Measurements from ENCODE around the gene IFNL4.
"Not testable (repeated sequence)": the region's sequence is repeated elsewhere in the genome, so short reads cannot be mapped to it uniquely, and the experiment has no call there.

The IFNL4 gene

DNA sequence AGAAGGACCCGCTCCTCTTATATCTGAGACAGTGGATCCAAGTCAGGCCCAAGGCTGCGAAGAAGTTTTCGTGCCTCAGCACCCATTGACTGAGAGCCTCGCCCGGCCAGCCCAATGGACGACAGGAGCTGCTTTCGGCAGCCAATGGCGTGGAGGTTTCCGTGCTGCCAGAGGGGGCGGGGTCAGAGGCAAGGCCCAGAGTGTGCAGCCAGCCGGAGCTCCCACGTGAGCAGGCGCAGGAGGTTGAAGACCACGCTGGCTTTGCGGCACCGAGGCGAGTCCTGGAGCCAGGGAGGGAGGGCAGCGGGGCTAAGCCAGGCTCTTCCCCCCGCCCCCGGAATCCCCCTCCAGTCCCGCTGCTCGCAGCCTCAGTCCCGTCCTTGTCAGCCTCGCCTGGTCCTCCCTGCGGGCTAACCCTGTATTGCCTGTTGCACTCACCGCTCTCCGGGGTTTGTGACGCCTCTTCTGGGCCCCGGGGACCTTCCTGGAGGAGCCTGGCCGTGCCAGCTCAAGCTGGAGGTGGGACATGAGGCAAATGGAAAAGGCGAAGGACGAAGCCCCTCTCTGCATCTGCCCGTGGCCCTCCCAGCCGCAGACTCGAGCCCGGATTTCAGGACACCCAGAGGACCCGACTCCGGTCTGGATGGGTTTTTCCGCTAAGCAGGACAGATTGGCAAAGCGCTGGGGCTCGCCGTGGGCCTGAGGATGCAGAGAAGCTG is 1.5 kb downstream of the IFNL4 start:
- in situ Hi-C loops (cut with HindIII; ENCODE audit: low pct_ligation_motif_present, low sequenced_read_pairs): no loop called here
- TF ChIP-seq, protein P1, sequence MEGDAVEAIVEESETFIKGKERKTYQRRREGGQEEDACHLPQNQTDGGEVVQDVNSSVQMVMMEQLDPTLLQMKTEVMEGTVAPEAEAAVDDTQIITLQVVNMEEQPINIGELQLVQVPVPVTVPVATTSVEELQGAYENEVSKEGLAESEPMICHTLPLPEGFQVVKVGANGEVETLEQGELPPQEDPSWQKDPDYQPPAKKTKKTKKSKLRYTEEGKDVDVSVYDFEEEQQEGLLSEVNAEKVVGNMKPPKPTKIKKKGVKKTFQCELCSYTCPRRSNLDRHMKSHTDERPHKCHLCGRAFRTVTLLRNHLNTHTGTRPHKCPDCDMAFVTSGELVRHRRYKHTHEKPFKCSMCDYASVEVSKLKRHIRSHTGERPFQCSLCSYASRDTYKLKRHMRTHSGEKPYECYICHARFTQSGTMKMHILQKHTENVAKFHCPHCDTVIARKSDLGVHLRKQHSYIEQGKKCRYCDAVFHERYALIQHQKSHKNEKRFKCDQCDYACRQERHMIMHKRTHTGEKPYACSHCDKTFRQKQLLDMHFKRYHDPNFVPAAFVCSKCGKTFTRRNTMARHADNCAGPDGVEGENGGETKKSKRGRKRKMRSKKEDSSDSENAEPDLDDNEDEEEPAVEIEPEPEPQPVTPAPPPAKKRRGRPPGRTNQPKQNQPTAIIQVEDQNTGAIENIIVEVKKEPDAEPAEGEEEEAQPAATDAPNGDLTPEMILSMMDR (IDR thresholded peaks at IDR 0.05; ENCODE audit: low read depth, low read length, missing control alignments): no peak
- peaks cover 35% of the 10 kb centered on the region for H3K27me3 ChIP-seq (replicated peaks)
- DNase-seq: no peak
- no peaks in the 10 kb centered on the region for H3K36me3 ChIP-seq (replicated peaks)
- H3K27ac ChIP-seq: no peak overlapping the region
- H3K4me3 ChIP-seq (ENCODE audit: low read depth, low read length): no peak overlapping the region

DNA sequence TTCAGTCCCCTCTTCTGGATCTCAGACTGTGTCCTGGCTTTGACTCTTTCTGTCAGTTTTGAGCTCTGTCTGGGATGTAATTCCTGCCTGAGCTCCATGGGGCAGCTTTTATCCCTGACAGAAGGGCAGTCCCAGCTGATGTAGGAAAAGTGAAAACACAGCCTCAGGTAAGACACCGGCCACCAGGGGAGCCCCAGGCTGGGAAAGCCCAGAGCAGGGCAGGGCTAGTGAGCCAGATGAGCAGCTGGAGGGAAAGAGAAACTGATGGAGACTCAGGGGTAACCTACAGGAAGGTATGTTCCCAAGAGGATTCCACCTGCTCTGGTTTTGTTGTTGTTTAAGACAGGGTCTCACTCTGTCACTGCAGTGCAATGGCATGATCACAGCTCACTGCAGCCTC is 3.5 kb downstream of the IFNL4 start:
- DNase-seq; H3K4me3 ChIP-seq (ENCODE audit: low read depth, low read length); H3K36me3 ChIP-seq (replicated peaks); in situ Hi-C loops (cut with HindIII; ENCODE audit: low pct_ligation_motif_present, low sequenced_read_pairs); H3K27ac ChIP-seq: not testable (repeated sequence)
- H3K27me3 ChIP-seq (replicated peaks): peaks cover 34% of the 10 kb centered on the region

DNA sequence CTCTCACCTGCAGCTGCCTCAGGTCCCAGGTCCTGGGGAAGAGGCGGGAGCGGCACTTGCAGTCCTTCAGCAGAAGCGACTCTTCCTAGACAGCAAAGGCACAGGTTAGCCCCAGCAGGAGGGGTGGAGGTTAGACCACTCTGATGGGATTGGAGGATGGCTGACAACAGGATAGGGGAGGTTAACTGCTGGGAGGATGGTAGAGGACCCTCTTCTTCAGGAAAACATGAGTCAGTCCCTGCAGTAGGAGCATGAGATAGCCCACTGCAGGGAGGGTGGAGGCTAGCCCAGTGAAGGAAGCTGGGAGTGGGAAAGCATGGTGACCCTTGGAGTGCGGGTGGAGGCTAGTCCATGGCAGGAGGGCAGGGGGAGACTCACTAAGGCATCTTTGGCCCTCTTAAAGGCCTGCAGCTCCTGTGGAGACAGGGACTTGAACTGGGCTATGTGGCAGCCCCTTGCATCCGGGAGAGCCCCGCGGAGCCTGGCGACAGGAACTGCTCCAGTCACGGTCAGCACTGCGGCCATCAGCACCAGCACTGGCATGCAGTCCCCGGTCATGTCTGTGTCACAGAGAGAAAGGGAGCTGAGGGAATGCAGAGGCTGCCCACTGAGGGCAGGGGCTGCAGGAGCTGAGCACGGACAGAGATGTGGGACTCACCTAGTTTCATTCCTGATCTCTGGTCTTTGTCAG is 4.1 kb downstream of the IFNL4 start, which contains the start of gene IFNL3:
Gene IFNL3, minus strand, starts transcription at position 597 of the 691 bp plus-strand sequence. Its CDS starts 39 bp downstream, at position 558.
- peaks cover 28% of the 10 kb centered on the region for H3K27me3 ChIP-seq (replicated peaks)
- H3K4me3 ChIP-seq (ENCODE audit: low read depth, low read length); DNase-seq; H3K36me3 ChIP-seq (replicated peaks); H3K27ac ChIP-seq; in situ Hi-C loops (cut with HindIII; ENCODE audit: low pct_ligation_motif_present, low sequenced_read_pairs): not testable (repeated sequence)

DNA sequence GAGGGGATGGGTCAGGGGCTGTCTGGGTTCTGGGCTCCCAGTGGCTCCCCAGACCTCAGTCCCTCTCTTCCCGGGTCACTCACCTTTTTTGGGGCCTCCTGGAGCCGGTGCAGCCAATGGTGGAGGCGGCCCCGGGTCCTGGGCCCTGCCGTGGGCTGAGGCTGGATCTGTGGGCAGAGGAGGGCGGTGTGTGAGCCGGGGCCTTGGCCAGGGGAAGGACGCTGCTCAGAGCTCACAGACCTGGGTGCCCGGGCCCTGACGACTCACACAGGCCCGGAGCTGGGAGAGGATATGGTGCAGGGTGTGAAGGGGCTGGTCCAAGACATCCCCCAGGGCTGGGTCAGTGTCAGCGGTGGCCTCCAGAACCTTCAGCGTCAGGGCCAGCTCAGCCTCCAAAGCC is 4.9 kb downstream of the IFNL4 start:
- H3K27me3 ChIP-seq (replicated peaks): peaks cover 20% of the 10 kb centered on the region
- H3K36me3 ChIP-seq (replicated peaks); DNase-seq; H3K4me3 ChIP-seq (ENCODE audit: low read depth, low read length); in situ Hi-C loops (cut with HindIII; ENCODE audit: low pct_ligation_motif_present, low sequenced_read_pairs); H3K27ac ChIP-seq: not testable (repeated sequence)

DNA sequence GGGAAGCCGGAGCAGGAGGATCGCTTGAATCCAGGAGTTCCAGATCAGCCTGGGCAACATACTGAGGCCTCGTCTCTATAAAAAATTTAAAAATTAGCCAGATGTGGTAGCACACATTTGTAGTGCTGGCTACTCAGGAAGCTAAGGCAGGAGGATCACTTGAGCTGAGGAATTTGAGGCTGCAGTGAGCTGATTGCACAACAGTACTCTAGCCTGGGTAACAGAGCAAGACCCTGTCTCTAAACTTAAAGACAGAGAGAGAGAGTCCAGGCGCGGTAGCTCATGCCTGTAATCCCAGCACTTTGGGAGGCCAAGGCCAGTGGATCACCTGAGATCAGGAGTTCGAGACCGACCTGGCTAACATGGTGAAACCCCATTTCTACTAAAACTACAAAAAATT is 8.2 kb downstream of the IFNL4 start:
- H3K4me3 ChIP-seq (ENCODE audit: low read depth, low read length): no peak overlapping the region
- no peaks in the 10 kb centered on the region for H3K27me3 ChIP-seq (replicated peaks)
- H3K27ac ChIP-seq: no peak overlapping the region
- TF ChIP-seq, protein P1 (IDR thresholded peaks at IDR 0.05; ENCODE audit: low read depth, low read length, missing control alignments): no peak
- DNase-seq: no peak
- in situ Hi-C loops (cut with HindIII; ENCODE audit: low pct_ligation_motif_present, low sequenced_read_pairs): no loop called here
- H3K36me3 ChIP-seq (replicated peaks): no peaks in the 10 kb centered on the region

DNA sequence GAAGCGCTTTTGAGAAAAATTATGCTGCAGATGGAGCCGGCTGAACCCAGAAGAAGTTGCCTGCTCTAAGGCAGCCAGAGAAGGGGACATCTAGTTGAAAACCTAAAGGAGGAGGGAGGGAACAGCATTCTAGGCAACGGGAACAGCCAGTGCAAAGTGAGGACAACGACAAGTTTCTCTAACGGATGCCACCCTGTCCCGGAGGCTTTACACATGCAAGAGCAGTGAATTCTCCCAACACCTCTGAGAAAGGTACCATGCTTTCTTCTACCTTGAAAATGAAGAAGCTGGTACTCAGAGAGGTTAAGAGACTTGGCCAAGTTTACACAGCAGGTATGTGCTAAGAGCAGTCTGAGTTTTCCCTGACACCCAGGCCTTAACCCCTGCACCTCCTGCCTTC is 9.7 kb downstream of the IFNL4 start:
- H3K27ac ChIP-seq: no peak overlapping the region
- no peaks in the 10 kb centered on the region for H3K36me3 ChIP-seq (replicated peaks)
- no peaks in the 10 kb centered on the region for H3K27me3 ChIP-seq (replicated peaks)
- TF ChIP-seq, protein P1 (IDR thresholded peaks at IDR 0.05; ENCODE audit: low read depth, low read length, missing control alignments): no peak
- H3K4me3 ChIP-seq (ENCODE audit: low read depth, low read length): no peak overlapping the region
- DNase-seq: no peak
- in situ Hi-C loops (cut with HindIII; ENCODE audit: low pct_ligation_motif_present, low sequenced_read_pairs): no loop called here

DNA sequence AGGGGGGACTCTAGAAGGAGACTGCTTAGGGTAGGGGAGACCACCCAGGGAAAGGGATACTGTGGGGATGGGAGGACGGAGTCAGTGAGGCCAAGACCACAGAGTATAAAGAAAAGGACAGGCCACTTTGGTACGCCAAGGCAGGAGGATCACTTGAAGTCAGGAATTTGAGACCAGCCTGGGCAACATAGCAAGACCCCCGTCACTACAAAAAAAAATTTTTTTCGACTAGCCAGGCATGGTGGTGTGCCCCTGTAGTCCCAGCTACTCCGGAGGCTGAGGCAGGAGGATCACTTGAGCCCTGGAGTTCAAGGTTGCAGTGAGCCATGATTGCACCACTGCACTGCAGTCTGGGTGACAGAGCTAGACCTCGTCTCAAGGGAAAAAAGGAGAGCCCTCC is 10.4 kb downstream of the IFNL4 start:
- DNase-seq: no peak
- TF ChIP-seq, protein P1 (IDR thresholded peaks at IDR 0.05; ENCODE audit: low read depth, low read length, missing control alignments): no peak
- Histone ChIP-seq H3K27me3 (replicated peaks) (no peaks in the 10 kb centered on the region), H3K27ac (no peak overlapping the region), H3K36me3 (replicated peaks) (no peaks in the 10 kb centered on the region), H3K4me3 (ENCODE audit: low read depth, low read length) (no peak overlapping the region)
- in situ Hi-C loops (cut with HindIII; ENCODE audit: low pct_ligation_motif_present, low sequenced_read_pairs): no loop called here

All from brain microvascular endothelial cell (primary cell).